H1 (cell line): Measurements from ENCODE around the gene OR52N2. TPM values are rescaled to one million over a fixed set of nuclear protein-coding genes. Genes with fewer than 3 reads are reported as not detected.

Experiments used
- CTCF ChIA-PET: fragments of 300-600 bp; sonication (Branson Sonifier 250); formaldehyde crosslinking; loops from one replicate; lab custom pipeline; 2021; ENCODE audit not compliant: partially characterized antibody; lab: Charles Lee
- POLR2A ChIA-PET: fragments of 300-600 bp; sonication (Branson Sonifier 250); formaldehyde crosslinking; loops from one replicate; lab custom pipeline; 2021; ENCODE audit warnings: inconsistent platforms; ENCODE audit not compliant: partially characterized antibody; lab: Charles Lee
- DNase-seq, 2 experiments: peaks; one replicate each; pipeline versions ENCODE4 v3.0.0 to v3.0.0-alpha.2; 2010 to 2022; ENCODE audit warnings: low spot score in 2 of 2, low read depth in 1 of 2, mixed read lengths in 1 of 2
- FAIRE-seq: peaks from 2 replicates; lab custom pipeline; 2011; peaks lifted over from hg19 to GRCh38; lab: Jason Lieb, UNC
- H2AFZ ChIP-seq: 2 replicates; pipeline ENCODE4 v1.8.1; 2012; ENCODE audit warnings: low read length, inconsistent platforms
- H2AK5ac ChIP-seq: 2 replicates; pipeline ENCODE4 v1.6.1; 2013; ENCODE audit warnings: low read depth, low read length
- H2BK120ac ChIP-seq: replicated peaks from 2 replicates; pipeline ENCODE3; 2013; ENCODE audit warnings: low read depth, low read length, inconsistent platforms
- H2BK12ac ChIP-seq: 2 replicates; pipeline ENCODE4 v1.6.1; 2013; ENCODE audit warnings: low read depth, low read length
- H2BK15ac ChIP-seq: 2 replicates; pipeline ENCODE4 v1.6.1; 2013; ENCODE audit warnings: low read length
- H2BK20ac ChIP-seq: 2 replicates; pipeline ENCODE4 v1.6.1; 2013; ENCODE audit warnings: low read length
- H2BK5ac ChIP-seq: 2 replicates; pipeline ENCODE4 v1.6.1; 2013; ENCODE audit warnings: low read depth, low read length
- H3K14ac ChIP-seq: 2 replicates; pipeline ENCODE4 v1.6.1; 2013; ENCODE audit warnings: inconsistent platforms; ENCODE audit not compliant: insufficient read length
- H3K18ac ChIP-seq: 2 replicates; pipeline ENCODE4 v1.6.1; 2013; ENCODE audit warnings: low read length; ENCODE audit errors: extremely low read depth
- H3K23ac ChIP-seq: 2 replicates; pipeline ENCODE4 v1.6.1; 2013; ENCODE audit warnings: inconsistent platforms; ENCODE audit not compliant: insufficient read length
- H3K23me2 ChIP-seq: 2 replicates; pipeline ENCODE4 v1.6.1; 2013; ENCODE audit warnings: low read depth, low read length
- H3K27ac ChIP-seq: 2 replicates; pipeline ENCODE4 v1.6.1; 2011; ENCODE audit warnings: low read depth, low read length, inconsistent platforms
- H3K27me3 ChIP-seq, 4 experiments: replicated peaks in 1 of 4; 1 replicate in 1 of 4; 2 replicates in 3 of 4; pipeline versions ENCODE4 v1.6.1 to v1.8.1; 2011 to 2013; ENCODE audit warnings: low read length in 3 of 4, mild to moderate bottlenecking in 3 of 4, inconsistent platforms in 2 of 4, mixed read lengths in 2 of 4, moderate library complexity in 1 of 4; ENCODE audit not compliant: control insufficient read depth in 3 of 4, insufficient read depth in 3 of 4; ENCODE audit errors: extremely low read depth in 1 of 4
- H3K36me3 ChIP-seq, 4 experiments: 2 replicates each; pipeline versions ENCODE4 v1.6.1 to v1.8.1; 2011 to 2013; ENCODE audit warnings: mild to moderate bottlenecking in 4 of 4, low read length in 3 of 4, moderate library complexity in 2 of 4, control low read depth in 1 of 4, inconsistent platforms in 1 of 4; ENCODE audit not compliant: insufficient read depth in 4 of 4, control insufficient read depth in 2 of 4
- H3K4ac ChIP-seq: replicated peaks from 2 replicates; pipeline ENCODE3; 2013; ENCODE audit warnings: low read length, low read depth, mixed read lengths, inconsistent platforms; ENCODE audit not compliant: insufficient read length
- H3K4me1 ChIP-seq, 4 experiments: replicated peaks in 1 of 4; 1 replicate in 1 of 4; 2 replicates in 3 of 4; pipeline versions ENCODE4 v1.6.1 to v1.8.1; 2011 to 2013; ENCODE audit warnings: low read length in 3 of 4, inconsistent platforms in 2 of 4, mixed read lengths in 1 of 4; ENCODE audit not compliant: insufficient read depth in 4 of 4, control insufficient read depth in 3 of 4
- H3K4me2 ChIP-seq, 2 experiments: 2 replicates each; pipeline versions ENCODE4 v1.6.1 to v1.8.1; 2011 to 2013; ENCODE audit warnings: low read depth in 2 of 2, low read length in 2 of 2, control low read depth in 1 of 2, inconsistent platforms in 1 of 2, mild to moderate bottlenecking in 1 of 2; ENCODE audit not compliant: insufficient read depth in 1 of 2
- H3K4me3 ChIP-seq, 4 experiments: fragments of 200-600, 300-600 bp in 1 of 4; sonication (generic), shearing (Covaris generic), sonication (Bioruptor Twin) in 1 of 4; 2 replicates each; pipeline versions ENCODE4 v1.5.1 to v1.8.1; 2011 to 2016; ENCODE audit warnings: low read length in 4 of 4, low read depth in 3 of 4, control low read depth in 2 of 4, inconsistent platforms in 2 of 4, mild to moderate bottlenecking in 2 of 4, mixed read lengths in 1 of 4, moderate library complexity in 1 of 4; ENCODE audit not compliant: insufficient read depth in 2 of 4; ENCODE audit errors: extremely low read depth in 1 of 4
- H3K56ac ChIP-seq: replicated peaks from 2 replicates; pipeline ENCODE3; 2013; ENCODE audit warnings: low read depth, mild to moderate bottlenecking, mixed read lengths, low read length, inconsistent platforms; ENCODE audit not compliant: insufficient read length
- H3K79me1 ChIP-seq: 2 replicates; pipeline ENCODE4 v1.6.1; 2013; ENCODE audit warnings: low read depth, low read length, control low read depth
- H3K79me2 ChIP-seq, 2 experiments: 2 replicates each; pipeline versions ENCODE4 v1.6.1 to v1.8.1; 2012 to 2013; ENCODE audit warnings: low read length in 2 of 2, mild to moderate bottlenecking in 2 of 2, inconsistent platforms in 1 of 2; ENCODE audit not compliant: insufficient read depth in 2 of 2, control insufficient read depth in 1 of 2
- H3K9ac ChIP-seq, 4 experiments: replicated peaks in 1 of 4; 1 replicate in 1 of 4; 2 replicates in 3 of 4; pipeline versions ENCODE4 v1.6.1 to v1.8.1; 2011 to 2013; ENCODE audit warnings: low read depth in 3 of 4, low read length in 3 of 4, control low read depth in 2 of 4, mild to moderate bottlenecking in 2 of 4, moderate library complexity in 2 of 4, inconsistent platforms in 1 of 4; ENCODE audit errors: extremely low read depth in 1 of 4
- H3K9me3 ChIP-seq, 2 experiments: 2 replicates each; pipeline versions ENCODE4 v1.6.1 to v1.8.1; 2012 to 2013; ENCODE audit warnings: mild to moderate bottlenecking in 2 of 2, moderate library complexity in 2 of 2, control low read depth in 1 of 2, inconsistent platforms in 1 of 2, low read depth in 1 of 2, low read length in 1 of 2, mixed read lengths in 1 of 2; ENCODE audit not compliant: insufficient read depth in 2 of 2
- H4K20me1 ChIP-seq, 2 experiments: replicated peaks in 1 of 2; 2 replicates each; pipeline versions ENCODE3 to v1.8.1; 2011 to 2013; ENCODE audit warnings: inconsistent platforms in 2 of 2, low read length in 2 of 2, mild to moderate bottlenecking in 1 of 2; ENCODE audit not compliant: insufficient read depth in 2 of 2, control insufficient read depth in 1 of 2
- H4K5ac ChIP-seq: 2 replicates; pipeline ENCODE4 v1.6.1; 2013; ENCODE audit warnings: low read length, low read depth, mixed read lengths, inconsistent platforms; ENCODE audit not compliant: insufficient read length
- H4K8ac ChIP-seq: 2 replicates; pipeline ENCODE4 v1.8.0; 2013; ENCODE audit warnings: mild to moderate bottlenecking, moderate library complexity, low read length, inconsistent platforms; ENCODE audit not compliant: insufficient read depth; ENCODE audit errors: extremely low read depth
- H4K91ac ChIP-seq: replicated peaks from 2 replicates; pipeline ENCODE3; 2013; ENCODE audit warnings: low read length, mixed read lengths, inconsistent platforms; ENCODE audit not compliant: insufficient read length
- CREB1 ChIP-seq: IDR thresholded peaks from 2 replicates; pipeline ENCODE4 v1.6.1; 2012; ENCODE audit warnings: inconsistent platforms
- KDM1A ChIP-seq: fragments of 200-600, 300-600 bp; sonication (generic); IDR thresholded peaks from 2 replicates; pipeline ENCODE4 v1.7.1; 2016; ENCODE audit warnings: mild to moderate bottlenecking, low read length, borderline replicate concordance
- SP1 ChIP-seq: IDR thresholded peaks from 2 replicates; pipeline ENCODE4 v1.6.1; 2011; ENCODE audit warnings: low read depth, low read length
- WGBS, 2 experiments: shearing (Covaris generic) in 1 of 2; methylation state at CpG; one replicate each; pipeline versions ENCODE4 v1.1.6 to v1.1.7; 2013 to 2015; ENCODE audit warnings: low lambda C conversion rate in 2 of 2, mixed read lengths in 2 of 2, inconsistent platforms in 1 of 2, low coverage in 1 of 2, missing lambda C conversion rate in 1 of 2; ENCODE audit not compliant: insufficient replicate concordance in 2 of 2, insufficient coverage in 1 of 2, insufficient read length in 1 of 2; ENCODE audit errors: extremely low coverage in 1 of 2, missing lambda C conversion rate in 1 of 2; 5-methylcytosine and 5-hydroxymethylcytosine counted together
- polyA plus RNA-seq, 7 experiments: library from polyadenylated mRNA; depleted of rRNA in 3 of 7; stranded (reverse) in 5 of 7; unstranded in 2 of 7; fragments of >200 nt in 5 of 7; fragments of 200-250 nt in 2 of 7; gene quantifications; 1 replicate in 5 of 7; 2 replicates in 1 of 7; 4 replicates in 1 of 7; pipeline versions ENCODE4 v1.2.1 to v1.2.3, GENCODE V29; 2011 to 2013; ENCODE audit warnings: missing spikeins in 2 of 7, mixed read lengths in 2 of 7
- total RNA-seq: library from RNA; stranded (reverse); fragmentation: NEBNext Ultra II Directional; extraction: Animal tissue kit (Norgen Biotek cat#: 25700); gene quantifications from 2 replicates; pipeline ENCODE4 v1.2.1, GENCODE V29; 2021

The OR52N2 gene
- total and polyA plus RNA-seq, 2 of the 8 experiments (the other 6 are each of a cell fraction or from before 2014, with no cell fraction given): 0.39 to 4.8 TPM

- Histone ChIP-seq H4K20me1 (no peaks in the 10 kb centered on the region), H4K91ac (no peak overlapping the region), H3K9ac (no peak overlapping the region), H3K79me2 (no peaks in the 10 kb centered on the region), H2AK5ac (no peak overlapping the region), H2BK15ac (no peak overlapping the region), H2BK12ac (no peak overlapping the region), H3K27ac (no peak overlapping the region), H3K36me3 (no peaks in the 10 kb centered on the region; a peak in 1 of 8 replicates), H3K56ac (no peak overlapping the region), H3K79me1 (no peaks in the 10 kb centered on the region), H4K8ac (no peak overlapping the region), H2BK120ac (no peak overlapping the region), H2BK20ac (no peak overlapping the region), H3K4me3 (no peak overlapping the region), H3K14ac (no peak overlapping the region), H4K5ac (no peak overlapping the region), H3K4me2 (no peak overlapping the region), H3K27me3 (no peaks in the 10 kb centered on the region), H3K4ac (no peak overlapping the region), H3K23me2 (no peaks in the 10 kb centered on the region; the same call in 1 of the 2 replicates), H3K18ac (no peak overlapping the region), H3K4me1 (no peaks in the 10 kb centered on the region), H3K9me3 (no peaks in the 10 kb centered on the region), H2AFZ (no peak overlapping the region; the same call in 1 of the 2 replicates), H3K23ac (no peak overlapping the region), H2BK5ac (no peak overlapping the region)
- TF ChIP-seq SP1 (no peak), KDM1A (no peak), CREB1 (no peak)
- ChIA-PET POLR2A (no interaction called here), CTCF (no interaction called here)
- FAIRE-seq (no peak), DNase-seq (no peak)
- WGBS, 2 experiments: 85% methylated on average over 1 of the region's 1 CpG; no CpG with 5 or more reads in 1 of the 2 experiments
These were observed 9.6 kb downstream of the OR52N2 start for GRCh38 chr11:5818245-5818886.
